ENCODE measurements around the gene STARD7. TPM values are rescaled to one million over a fixed set of nuclear protein-coding genes. Genes with fewer than 3 reads are reported as not detected.

STARD7 gene
- total and polyA plus RNA-seq, 2 of the 13 experiments (the other 11 are each of a cell fraction or from before 2014, with no cell fraction given) = 88.2 to 300 TPM

DNA sequence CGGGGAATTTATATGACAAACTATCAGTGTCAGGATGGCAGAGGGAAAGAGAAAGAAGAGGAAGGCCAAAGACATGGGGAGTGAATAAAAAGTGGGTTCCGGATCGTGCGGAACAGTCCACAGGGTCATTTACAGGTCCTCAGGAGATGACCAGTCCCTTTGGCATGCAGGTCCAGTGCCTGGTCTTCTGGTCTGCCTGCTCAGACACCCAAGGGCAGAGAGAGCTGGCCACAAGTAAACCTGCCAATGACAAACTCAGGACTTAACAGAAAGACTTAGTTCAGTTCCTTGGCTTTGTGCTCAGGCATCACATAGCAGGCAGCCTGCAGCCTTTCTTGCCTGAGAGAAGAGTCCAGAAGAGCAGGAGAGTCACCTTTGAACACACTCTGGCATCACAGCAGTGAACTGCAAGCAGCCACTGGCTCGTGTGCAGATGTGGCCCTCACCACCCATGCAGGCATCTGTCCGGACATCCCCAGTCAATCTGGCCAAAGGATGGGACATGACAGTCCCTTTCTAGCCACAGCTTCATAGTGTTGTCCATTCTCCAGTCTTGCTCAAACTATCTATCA is 43.2 kb upstream of the STARD7 start (continued):
- no peak for TF ChIP-seq BCL3 (CRISPR knock-in tag; IDR thresholded peaks at IDR 0.05)
- peak; percentile 77 for TF ChIP-seq SAP130 (CRISPR knock-in tag; IDR thresholded peaks at IDR 0.05; ENCODE audit: low read depth)
- TF ChIP-seq NONO (IDR thresholded peaks at IDR 0.05) = no peak
- TF ChIP-seq NONO (CRISPR knock-in tag; conservative IDR thresholded peaks at IDR 0.05) = peak; percentile 16; the same call in 1 of the 2 replicates
- peak; percentile 54 for TF ChIP-seq POLR2G (IDR thresholded peaks at IDR 0.05; ENCODE audit: low read depth, low read length)
- TF ChIP-seq ZNF33A (CRISPR knock-in tag; IDR thresholded peaks at IDR 0.05; ENCODE audit: borderline replicate concordance) = no peak
- peak; percentile 53 for TF ChIP-seq NR2C2 (CRISPR knock-in tag; IDR thresholded peaks at IDR 0.05; ENCODE audit: borderline replicate concordance)
- TF ChIP-seq, protein P1, sequence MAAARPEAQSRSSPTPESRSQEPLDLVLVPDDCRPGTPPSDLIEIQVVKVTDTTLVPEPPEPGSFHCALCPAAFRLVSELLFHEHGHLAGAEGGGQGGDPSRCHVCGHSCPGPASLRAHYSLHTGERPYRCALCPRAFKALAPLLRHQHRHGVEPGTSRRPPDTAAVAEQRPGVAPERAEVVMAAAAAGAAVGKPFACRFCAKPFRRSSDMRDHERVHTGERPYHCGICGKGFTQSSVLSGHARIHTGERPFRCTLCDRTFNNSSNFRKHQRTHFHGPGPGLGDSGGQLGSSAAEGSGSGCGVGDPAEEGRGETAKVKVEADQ (CRISPR knock-in tag; IDR thresholded peaks at IDR 0.05; ENCODE audit: borderline replicate concordance) = no peak
- TF ChIP-seq, protein P2, sequence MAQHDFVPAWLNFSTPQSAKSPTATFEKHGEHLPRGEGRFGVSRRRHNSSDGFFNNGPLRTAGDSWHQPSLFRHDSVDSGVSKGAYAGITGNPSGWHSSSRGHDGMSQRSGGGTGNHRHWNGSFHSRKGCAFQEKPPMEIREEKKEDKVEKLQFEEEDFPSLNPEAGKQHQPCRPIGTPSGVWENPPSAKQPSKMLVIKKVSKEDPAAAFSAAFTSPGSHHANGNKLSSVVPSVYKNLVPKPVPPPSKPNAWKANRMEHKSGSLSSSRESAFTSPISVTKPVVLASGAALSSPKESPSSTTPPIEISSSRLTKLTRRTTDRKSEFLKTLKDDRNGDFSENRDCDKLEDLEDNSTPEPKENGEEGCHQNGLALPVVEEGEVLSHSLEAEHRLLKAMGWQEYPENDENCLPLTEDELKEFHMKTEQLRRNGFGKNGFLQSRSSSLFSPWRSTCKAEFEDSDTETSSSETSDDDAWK (CRISPR knock-in tag; IDR thresholded peaks at IDR 0.05) = no peak
- peak; percentile 83 for TF ChIP-seq ERF (CRISPR knock-in tag; IDR thresholded peaks at IDR 0.05)
- peak; percentile 21; the same call in 1 of the 2 replicates for TF ChIP-seq ZNF780A (CRISPR knock-in tag; IDR thresholded peaks at IDR 0.05)
- TF ChIP-seq CTCF (CRISPR knock-in tag; IDR thresholded peaks at IDR 0.05) = 0 out of 2 replicates have a peak, but pooled peaks have one; percentile 17
- TF ChIP-seq, protein P3, sequence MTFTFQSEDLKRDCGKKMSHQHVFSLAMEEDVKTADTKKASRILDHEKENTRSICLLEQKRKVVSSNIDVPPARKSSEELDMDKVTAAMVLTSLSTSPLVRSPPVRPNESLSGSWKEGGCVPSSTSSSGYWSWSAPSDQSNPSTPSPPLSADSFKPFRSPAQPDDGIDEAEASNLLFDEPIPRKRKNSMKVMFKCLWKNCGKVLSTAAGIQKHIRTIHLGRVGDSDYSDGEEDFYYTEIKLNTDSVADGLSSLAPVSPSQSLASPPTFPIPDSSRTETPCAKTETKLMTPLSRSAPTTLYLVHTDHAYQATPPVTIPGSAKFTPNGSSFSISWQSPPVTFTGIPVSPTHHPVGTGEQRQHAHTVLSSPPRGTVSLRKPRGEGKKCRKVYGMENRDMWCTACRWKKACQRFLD (CRISPR knock-in tag; IDR thresholded peaks at IDR 0.05; ENCODE audit: borderline replicate concordance) = no peak
- no peak for TF ChIP-seq BORCS8-MEF2B (CRISPR knock-in tag; IDR thresholded peaks at IDR 0.05)
- peak; percentile 52; the same call in 1 of the 2 replicates for TF ChIP-seq RAD21 (CRISPR knock-in tag; IDR thresholded peaks at IDR 0.05)
- TF ChIP-seq, protein P4, sequence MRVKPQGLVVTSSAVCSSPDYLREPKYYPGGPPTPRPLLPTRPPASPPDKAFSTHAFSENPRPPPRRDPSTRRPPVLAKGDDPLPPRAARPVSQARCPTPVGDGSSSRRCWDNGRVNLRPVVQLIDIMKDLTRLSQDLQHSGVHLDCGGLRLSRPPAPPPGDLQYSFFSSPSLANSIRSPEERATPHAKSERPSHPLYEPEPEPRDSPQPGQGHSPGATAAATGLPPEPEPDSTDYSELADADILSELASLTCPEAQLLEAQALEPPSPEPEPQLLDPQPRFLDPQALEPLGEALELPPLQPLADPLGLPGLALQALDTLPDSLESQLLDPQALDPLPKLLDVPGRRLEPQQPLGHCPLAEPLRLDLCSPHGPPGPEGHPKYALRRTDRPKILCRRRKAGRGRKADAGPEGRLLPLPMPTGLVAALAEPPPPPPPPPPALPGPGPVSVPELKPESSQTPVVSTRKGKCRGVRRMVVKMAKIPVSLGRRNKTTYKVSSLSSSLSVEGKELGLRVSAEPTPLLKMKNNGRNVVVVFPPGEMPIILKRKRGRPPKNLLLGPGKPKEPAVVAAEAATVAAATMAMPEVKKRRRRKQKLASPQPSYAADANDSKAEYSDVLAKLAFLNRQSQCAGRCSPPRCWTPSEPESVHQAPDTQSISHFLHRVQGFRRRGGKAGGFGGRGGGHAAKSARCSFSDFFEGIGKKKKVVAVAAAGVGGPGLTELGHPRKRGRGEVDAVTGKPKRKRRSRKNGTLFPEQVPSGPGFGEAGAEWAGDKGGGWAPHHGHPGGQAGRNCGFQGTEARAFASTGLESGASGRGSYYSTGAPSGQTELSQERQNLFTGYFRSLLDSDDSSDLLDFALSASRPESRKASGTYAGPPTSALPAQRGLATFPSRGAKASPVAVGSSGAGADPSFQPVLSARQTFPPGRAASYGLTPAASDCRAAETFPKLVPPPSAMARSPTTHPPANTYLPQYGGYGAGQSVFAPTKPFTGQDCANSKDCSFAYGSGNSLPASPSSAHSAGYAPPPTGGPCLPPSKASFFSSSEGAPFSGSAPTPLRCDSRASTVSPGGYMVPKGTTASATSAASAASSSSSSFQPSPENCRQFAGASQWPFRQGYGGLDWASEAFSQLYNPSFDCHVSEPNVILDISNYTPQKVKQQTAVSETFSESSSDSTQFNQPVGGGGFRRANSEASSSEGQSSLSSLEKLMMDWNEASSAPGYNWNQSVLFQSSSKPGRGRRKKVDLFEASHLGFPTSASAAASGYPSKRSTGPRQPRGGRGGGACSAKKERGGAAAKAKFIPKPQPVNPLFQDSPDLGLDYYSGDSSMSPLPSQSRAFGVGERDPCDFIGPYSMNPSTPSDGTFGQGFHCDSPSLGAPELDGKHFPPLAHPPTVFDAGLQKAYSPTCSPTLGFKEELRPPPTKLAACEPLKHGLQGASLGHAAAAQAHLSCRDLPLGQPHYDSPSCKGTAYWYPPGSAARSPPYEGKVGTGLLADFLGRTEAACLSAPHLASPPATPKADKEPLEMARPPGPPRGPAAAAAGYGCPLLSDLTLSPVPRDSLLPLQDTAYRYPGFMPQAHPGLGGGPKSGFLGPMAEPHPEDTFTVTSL (CRISPR knock-in tag; IDR thresholded peaks at IDR 0.05; ENCODE audit: borderline replicate concordance) = peak; percentile 13; the same call in 1 of the 2 replicates
- TF ChIP-seq RFX1 (IDR thresholded peaks at IDR 0.05) = no peak
